Activated CD8-positive, alpha-beta memory T cell treated with anti-CD3 and anti-CD28 coated beads for 1 hour (primary cell): ENCODE results near the gene GSX2.

Source experiments
- DNase-seq, 2 donors: peaks; one replicate each; pipeline ENCODE4 v3.0.0-alpha.2; 2020; ENCODE audit warnings: low read depth in 1 of 2; ENCODE audit errors: extremely low read depth in 1 of 2

Gene GSX2

GRCh38 chr4:54076673-54077072 is 23.3 kb upstream of the GSX2 start:
- no peak for DNase-seq

GRCh38 chr4:54077812-54078211 is 22.2 kb upstream of the GSX2 start:
- DNase-seq, result no peak

GRCh38 chr4:54082168-54082567 is 17.8 kb upstream of the GSX2 start:
- no peak for DNase-seq

- DNase-seq, result no peak
Measured at GRCh38 chr4:54085284-54085683, 14.7 kb upstream of the GSX2 start.

GRCh38 chr4:54089875-54090274 is 10.1 kb upstream of the GSX2 start:
- no peak for DNase-seq

GRCh38 chr4:54090404-54090803 is 9.6 kb upstream of the GSX2 start:
- no peak for DNase-seq

GRCh38 chr4:54090804-54091623 is 8.9 kb upstream of the GSX2 start:
- DNase-seq, result no peak

GRCh38 chr4:54091637-54092404 is 8.1 kb upstream of the GSX2 start:
- peak; percentile 65 to 69 for DNase-seq

- DNase-seq, result no peak
Measured at GRCh38 chr4:54092405-54093323, 7.3 kb upstream of the GSX2 start.

GRCh38 chr4:54093324-54094240 is 6.4 kb upstream of the GSX2 start:
- DNase-seq, result no peak

- no peak for DNase-seq
Measured at GRCh38 chr4:54094451-54094850, 5.5 kb upstream of the GSX2 start.

- DNase-seq, result no peak
Measured at GRCh38 chr4:54095110-54095825, 4.7 kb upstream of the GSX2 start.

GRCh38 chr4:54096295-54096962 is 3.5 kb upstream of the GSX2 start:
- DNase-seq, result no peak

GRCh38 chr4:54097152-54097551 is 2.8 kb upstream of the GSX2 start:
- no peak for DNase-seq

GRCh38 chr4:54098375-54098774 is 1.6 kb upstream of the GSX2 start:
- no peak for DNase-seq

GRCh38 chr4:54099287-54099747 is 646 bp upstream of the GSX2 start:
- no peak for DNase-seq

- no peak for DNase-seq
Measured at GRCh38 chr4:54100595-54101189, 729 bp downstream of the GSX2 start.
